ENCODE data around the gene MAML3.

MAML3 gene

GRCh38 chr4:139768366-139768765, 385.6 kb downstream of the MAML3 start:
- DNase-seq (ENCODE audit: low read depth in 3 of 3, low spot score in 1 of 3): no peak

- no peak for DNase-seq (ENCODE audit: low read depth in 3 of 3, low spot score in 1 of 3)
Measured at GRCh38 chr4:139767585-139767984, 386.4 kb downstream of the MAML3 start.

- no peak for DNase-seq (ENCODE audit: low read depth in 3 of 3, low spot score in 1 of 3)
Measured at GRCh38 chr4:139767168-139767567, 386.8 kb downstream of the MAML3 start.

- DNase-seq (ENCODE audit: low read depth in 3 of 3, low spot score in 1 of 3): no peak
Measured at GRCh38 chr4:139764686-139765310, 389.2 kb downstream of the MAML3 start.

- no peak for DNase-seq (ENCODE audit: low read depth in 3 of 3, low spot score in 1 of 3)
Measured at GRCh38 chr4:139764182-139764581, 389.8 kb downstream of the MAML3 start.

- no peak for DNase-seq (ENCODE audit: low read depth in 3 of 3, low spot score in 1 of 3)
Measured at GRCh38 chr4:139763672-139764071, 390.3 kb downstream of the MAML3 start.

GRCh38 chr4:139763205-139763604, 390.8 kb downstream of the MAML3 start:
- DNase-seq (ENCODE audit: low read depth in 3 of 3, low spot score in 1 of 3): no peak

- DNase-seq (ENCODE audit: low read depth in 3 of 3, low spot score in 1 of 3): no peak
Measured at GRCh38 chr4:139762720-139763119, 391.3 kb downstream of the MAML3 start.

- DNase-seq (ENCODE audit: low read depth in 3 of 3, low spot score in 1 of 3): no peak
Measured at GRCh38 chr4:139761461-139761860, 392.5 kb downstream of the MAML3 start.

GRCh38 chr4:139760567-139760966, 393.4 kb downstream of the MAML3 start:
- DNase-seq (ENCODE audit: low read depth in 3 of 3, low spot score in 1 of 3): no peak

- no peak for DNase-seq (ENCODE audit: low read depth in 3 of 3, low spot score in 1 of 3)
Measured at GRCh38 chr4:139759097-139759496, 394.9 kb downstream of the MAML3 start.

GRCh38 chr4:139756391-139757180, 397.4 kb downstream of the MAML3 start:
- no peak for DNase-seq (ENCODE audit: low read depth in 3 of 3, low spot score in 1 of 3)

- DNase-seq (ENCODE audit: low read depth in 3 of 3, low spot score in 1 of 3): no peak
Measured at GRCh38 chr4:139754938-139755337, 399.0 kb downstream of the MAML3 start.

GRCh38 chr4:139753686-139754085, 400.3 kb downstream of the MAML3 start:
- no peak for DNase-seq (ENCODE audit: low read depth in 3 of 3, low spot score in 1 of 3)

GRCh38 chr4:139749835-139750498, 404.0 kb downstream of the MAML3 start:
- no peak for DNase-seq (ENCODE audit: low read depth in 3 of 3, low spot score in 1 of 3)

GRCh38 chr4:139749338-139749737, 404.6 kb downstream of the MAML3 start:
- DNase-seq (ENCODE audit: low read depth in 3 of 3, low spot score in 1 of 3): no peak

GRCh38 chr4:139746431-139747171, 407.4 kb downstream of the MAML3 start:
- DNase-seq (ENCODE audit: low read depth in 3 of 3, low spot score in 1 of 3): no peak

- DNase-seq (ENCODE audit: low read depth in 3 of 3, low spot score in 1 of 3): no peak
Measured at GRCh38 chr4:139745111-139745639, 408.8 kb downstream of the MAML3 start.

- no peak for DNase-seq (ENCODE audit: low read depth in 3 of 3, low spot score in 1 of 3)
Measured at GRCh38 chr4:139744232-139744631, 409.8 kb downstream of the MAML3 start.

- no peak for DNase-seq (ENCODE audit: low read depth in 3 of 3, low spot score in 1 of 3)
Measured at GRCh38 chr4:139743027-139743426, 411.0 kb downstream of the MAML3 start.

- no peak for DNase-seq (ENCODE audit: low read depth in 3 of 3, low spot score in 1 of 3)
Measured at GRCh38 chr4:139740531-139741041, 413.4 kb downstream of the MAML3 start.
